DOHH2 (cell line): Measurements from ENCODE around the gene RBPMS2.

Source experiments
- EZH2phosphoT487 ChIP-seq: fragments of 200-600 bp; sonication (generic); IDR thresholded peaks from 2 replicates; pipeline ENCODE4 v1.6.1; 2017; ENCODE audit warnings: borderline replicate concordance, mild to moderate bottlenecking, antibody characterized with exemption, low read length, moderate library complexity, mixed read lengths
- TF ChIP-seq, protein P1 (sequence below): fragments of 200-600 bp; sonication (generic); IDR thresholded peaks from one replicate; pipeline ENCODE4 v1.5.1; 2014; ENCODE audit warnings: antibody characterized with exemption, mild to moderate bottlenecking, low read depth, low read length; ENCODE audit not compliant: poor library complexity, severe bottlenecking

DNA sequence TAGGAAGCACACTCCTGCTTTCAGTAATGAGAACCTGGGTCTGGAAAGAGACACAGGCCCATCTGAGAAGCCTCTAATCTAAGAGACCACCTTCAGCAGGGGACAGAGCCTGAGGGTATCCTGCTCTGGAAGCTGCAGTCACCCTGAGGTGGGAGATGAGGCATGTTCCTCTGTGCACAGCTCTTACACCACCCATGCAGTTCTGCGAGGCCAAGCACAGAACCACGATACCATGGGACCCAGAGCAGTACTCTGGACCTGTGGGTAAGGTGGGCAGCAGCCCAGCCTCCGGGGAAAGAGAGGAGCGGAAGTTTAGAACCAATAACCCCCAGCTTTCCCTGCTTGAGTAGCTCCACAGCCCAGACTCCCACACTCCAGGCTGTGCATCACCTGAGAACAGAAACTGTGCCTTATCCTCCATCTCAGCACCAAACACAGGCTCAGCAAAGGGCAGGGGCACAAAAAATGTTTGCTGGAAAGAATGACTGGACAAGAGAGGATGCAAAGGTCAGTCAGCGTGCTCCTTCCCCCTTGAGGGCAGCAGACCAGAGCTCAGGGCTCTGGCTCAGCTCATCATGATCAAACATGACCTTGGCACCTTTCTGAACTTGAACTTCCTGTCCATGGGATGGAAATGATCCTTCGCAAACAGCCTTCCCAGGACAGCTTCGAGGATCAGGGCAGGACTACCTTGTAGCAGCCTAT is 43.1 kb downstream of the RBPMS2 start:
- TF ChIP-seq, protein P1, sequence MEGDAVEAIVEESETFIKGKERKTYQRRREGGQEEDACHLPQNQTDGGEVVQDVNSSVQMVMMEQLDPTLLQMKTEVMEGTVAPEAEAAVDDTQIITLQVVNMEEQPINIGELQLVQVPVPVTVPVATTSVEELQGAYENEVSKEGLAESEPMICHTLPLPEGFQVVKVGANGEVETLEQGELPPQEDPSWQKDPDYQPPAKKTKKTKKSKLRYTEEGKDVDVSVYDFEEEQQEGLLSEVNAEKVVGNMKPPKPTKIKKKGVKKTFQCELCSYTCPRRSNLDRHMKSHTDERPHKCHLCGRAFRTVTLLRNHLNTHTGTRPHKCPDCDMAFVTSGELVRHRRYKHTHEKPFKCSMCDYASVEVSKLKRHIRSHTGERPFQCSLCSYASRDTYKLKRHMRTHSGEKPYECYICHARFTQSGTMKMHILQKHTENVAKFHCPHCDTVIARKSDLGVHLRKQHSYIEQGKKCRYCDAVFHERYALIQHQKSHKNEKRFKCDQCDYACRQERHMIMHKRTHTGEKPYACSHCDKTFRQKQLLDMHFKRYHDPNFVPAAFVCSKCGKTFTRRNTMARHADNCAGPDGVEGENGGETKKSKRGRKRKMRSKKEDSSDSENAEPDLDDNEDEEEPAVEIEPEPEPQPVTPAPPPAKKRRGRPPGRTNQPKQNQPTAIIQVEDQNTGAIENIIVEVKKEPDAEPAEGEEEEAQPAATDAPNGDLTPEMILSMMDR: no peak
- TF ChIP-seq EZH2phosphoT487: no peak
